ENCODE data around the gene PDZD4. TPM values are rescaled to one million over a fixed set of nuclear protein-coding genes. Genes with fewer than 3 reads are reported as not detected.

The PDZD4 gene
- total RNA-seq, 2 experiments from 2014 or later: not detected

DNA sequence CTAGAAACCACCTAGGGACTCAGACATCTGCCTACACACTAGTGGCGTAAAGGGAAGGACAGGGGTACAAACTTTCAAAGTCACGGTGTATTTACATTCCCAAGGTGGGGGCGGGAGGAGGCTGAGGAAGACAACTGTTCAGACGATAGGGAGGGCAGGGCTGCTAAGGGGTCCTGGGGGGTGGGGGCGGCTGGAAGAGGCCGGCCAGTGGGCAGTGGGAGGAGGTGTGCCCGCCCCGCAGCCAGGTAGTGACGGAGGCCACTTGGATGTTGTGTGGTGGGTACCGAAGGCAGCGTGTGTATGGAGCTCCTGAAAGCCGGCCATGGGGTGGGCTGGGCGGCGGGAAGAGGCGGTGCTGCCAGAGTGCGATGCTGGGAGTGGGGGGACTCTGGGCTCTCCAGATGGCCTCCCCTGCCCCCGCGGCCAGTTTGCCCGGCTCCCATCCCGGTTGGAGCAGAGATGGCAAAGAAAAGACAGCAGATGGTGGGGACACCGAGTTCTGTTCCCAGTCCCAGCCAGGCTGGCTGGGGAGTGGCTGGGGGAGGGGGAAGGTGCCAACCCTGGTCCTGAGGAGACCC, 31.5 kb upstream of the PDZD4 start:
- BruUV-seq (replicated peaks): no TSS peak
- H3K36me3 ChIP-seq (ENCODE audit: insufficient read depth, low read length): no peaks in the 10 kb centered on the region
- no peak overlapping the region for H3K4me2 ChIP-seq (ENCODE audit: low read length)
- H3K4me3 ChIP-seq (ENCODE audit: low read depth, low read length, poor library complexity, severe bottlenecking): no peak overlapping the region
- H2AFZ ChIP-seq (ENCODE audit: low read length): no peak overlapping the region
- ChIA-PET POLR2A (no interaction called here), CTCF (ENCODE audit: unreplicated experiment) (no interaction called here)
- intact Hi-C loops (cut with micrococcal nuclease; ENCODE audit: unreplicated experiment): no loop called here
- no peaks in the 10 kb centered on the region for H3K9me3 ChIP-seq (ENCODE audit: low read length)
- H3K79me2 ChIP-seq (ENCODE audit: insufficient read depth, low read depth, low read length): no peaks in the 10 kb centered on the region
- no peaks in the 10 kb centered on the region for H3K4me1 ChIP-seq (ENCODE audit: insufficient read depth, low read length, poor library complexity, severe bottlenecking)
- TF ChIP-seq, protein P1, sequence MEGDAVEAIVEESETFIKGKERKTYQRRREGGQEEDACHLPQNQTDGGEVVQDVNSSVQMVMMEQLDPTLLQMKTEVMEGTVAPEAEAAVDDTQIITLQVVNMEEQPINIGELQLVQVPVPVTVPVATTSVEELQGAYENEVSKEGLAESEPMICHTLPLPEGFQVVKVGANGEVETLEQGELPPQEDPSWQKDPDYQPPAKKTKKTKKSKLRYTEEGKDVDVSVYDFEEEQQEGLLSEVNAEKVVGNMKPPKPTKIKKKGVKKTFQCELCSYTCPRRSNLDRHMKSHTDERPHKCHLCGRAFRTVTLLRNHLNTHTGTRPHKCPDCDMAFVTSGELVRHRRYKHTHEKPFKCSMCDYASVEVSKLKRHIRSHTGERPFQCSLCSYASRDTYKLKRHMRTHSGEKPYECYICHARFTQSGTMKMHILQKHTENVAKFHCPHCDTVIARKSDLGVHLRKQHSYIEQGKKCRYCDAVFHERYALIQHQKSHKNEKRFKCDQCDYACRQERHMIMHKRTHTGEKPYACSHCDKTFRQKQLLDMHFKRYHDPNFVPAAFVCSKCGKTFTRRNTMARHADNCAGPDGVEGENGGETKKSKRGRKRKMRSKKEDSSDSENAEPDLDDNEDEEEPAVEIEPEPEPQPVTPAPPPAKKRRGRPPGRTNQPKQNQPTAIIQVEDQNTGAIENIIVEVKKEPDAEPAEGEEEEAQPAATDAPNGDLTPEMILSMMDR (conservative IDR thresholded peaks at IDR 0.05; ENCODE audit: low read length): no peak
- no peaks in the 10 kb centered on the region for H4K20me1 ChIP-seq (ENCODE audit: insufficient read depth, low read length)
- DNase-seq (ENCODE audit: low spot score): no peak
- no peak overlapping the region for H3K27ac ChIP-seq (ENCODE audit: low read depth, low read length, poor library complexity, severe bottlenecking)
- no peaks in the 10 kb centered on the region for H3K9me2 ChIP-seq (ENCODE audit: insufficient read depth, low read length)

DNA sequence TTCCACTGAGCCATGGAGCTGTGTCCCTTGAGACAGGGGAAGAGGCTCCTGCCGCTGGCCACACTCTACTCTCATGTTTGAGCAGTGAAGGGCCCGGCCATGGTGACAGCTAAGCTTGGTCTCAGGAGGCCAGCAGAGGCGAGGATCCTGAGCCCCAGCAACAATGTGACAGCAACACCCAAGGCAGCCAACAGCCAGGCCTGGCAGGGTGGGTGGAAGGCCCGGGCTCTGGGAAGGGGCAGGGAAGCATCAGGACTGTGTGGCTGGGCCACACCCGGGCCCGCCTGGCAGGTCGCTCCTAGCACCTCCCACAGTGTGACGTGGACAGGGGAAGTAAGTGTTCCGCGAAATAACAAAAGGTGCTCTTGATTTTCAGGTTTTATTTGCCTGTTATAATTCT, 30.8 kb upstream of the PDZD4 start:
- H3K4me2 ChIP-seq (ENCODE audit: low read length): no peak overlapping the region
- H3K27ac ChIP-seq (ENCODE audit: low read depth, low read length, poor library complexity, severe bottlenecking): no peak overlapping the region
- TF ChIP-seq EZH2phosphoT487 (IDR thresholded peaks at IDR 0.05; ENCODE audit: borderline replicate concordance, low read depth, low read length): no peak
- TF ChIP-seq, protein P1 (conservative IDR thresholded peaks at IDR 0.05; ENCODE audit: low read length): no peak
- no peaks in the 10 kb centered on the region for H3K36me3 ChIP-seq (ENCODE audit: insufficient read depth, low read length)
- no peak overlapping the region for H3K4me3 ChIP-seq (ENCODE audit: low read depth, low read length, poor library complexity, severe bottlenecking)
- no peaks in the 10 kb centered on the region for H3K4me1 ChIP-seq (ENCODE audit: insufficient read depth, low read length, poor library complexity, severe bottlenecking)
- BruUV-seq (replicated peaks): no TSS peak
- H3K79me2 ChIP-seq (ENCODE audit: insufficient read depth, low read depth, low read length): no peaks in the 10 kb centered on the region
- no peak for DNase-seq (ENCODE audit: low spot score)
- H3K9me3 ChIP-seq (ENCODE audit: low read length): no peaks in the 10 kb centered on the region
- intact Hi-C loops (cut with micrococcal nuclease; ENCODE audit: unreplicated experiment): no loop called here
- CTCF ChIA-PET (ENCODE audit: unreplicated experiment): no interaction called here
- H3K9me2 ChIP-seq (ENCODE audit: insufficient read depth, low read length): no peaks in the 10 kb centered on the region
- no peak overlapping the region for H2AFZ ChIP-seq (ENCODE audit: low read length)
- POLR2A ChIA-PET: no interaction called here
- no peaks in the 10 kb centered on the region for H4K20me1 ChIP-seq (ENCODE audit: insufficient read depth, low read length)

DNA sequence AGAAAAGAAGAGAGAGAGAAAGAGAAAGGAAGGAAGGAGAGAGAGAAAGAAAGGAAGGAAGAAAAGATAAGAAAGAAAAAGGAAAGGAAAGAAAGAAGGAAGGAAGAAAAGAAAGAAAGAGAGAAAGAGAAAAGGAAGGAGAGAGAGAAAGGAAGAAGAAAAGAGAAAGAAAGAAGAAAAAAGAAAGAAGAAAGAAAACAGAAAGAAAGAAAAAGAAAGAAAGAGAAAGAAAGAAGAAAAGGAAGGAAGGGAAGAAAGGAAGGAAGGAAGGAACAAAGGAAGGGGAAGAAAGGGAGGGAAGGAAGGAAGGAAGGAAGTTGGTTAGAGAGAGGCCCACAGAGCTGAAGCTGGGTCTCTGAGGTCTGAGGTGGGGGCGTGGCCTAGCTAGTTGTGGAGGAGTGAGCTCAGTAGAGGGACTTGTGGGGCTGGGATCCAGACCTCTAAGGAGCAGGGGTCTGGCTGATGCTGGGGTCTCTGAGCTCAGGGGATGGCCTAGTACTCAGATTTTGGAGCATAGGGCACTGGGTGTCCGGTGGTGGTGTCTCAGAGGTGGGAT, 27.1 kb upstream of the PDZD4 start:
- Histone ChIP-seq H3K9me2 (ENCODE audit: insufficient read depth, low read length) (no peaks in the 10 kb centered on the region), H3K9me3 (ENCODE audit: low read length) (no peaks in the 10 kb centered on the region), H3K4me2 (ENCODE audit: low read length) (no peak overlapping the region), H3K4me3 (ENCODE audit: low read depth, low read length, poor library complexity, severe bottlenecking) (no peak overlapping the region), H3K4me1 (ENCODE audit: insufficient read depth, low read length, poor library complexity, severe bottlenecking) (no peaks in the 10 kb centered on the region), H2AFZ (ENCODE audit: low read length) (no peak overlapping the region), H4K20me1 (ENCODE audit: insufficient read depth, low read length) (no peaks in the 10 kb centered on the region), H3K27ac (ENCODE audit: low read depth, low read length, poor library complexity, severe bottlenecking) (no peak overlapping the region), H3K79me2 (ENCODE audit: insufficient read depth, low read depth, low read length) (no peaks in the 10 kb centered on the region), H3K36me3 (ENCODE audit: insufficient read depth, low read length) (no peaks in the 10 kb centered on the region)
- ChIA-PET POLR2A (no interaction called here), CTCF (ENCODE audit: unreplicated experiment) (no interaction called here)
- DNase-seq (ENCODE audit: low spot score): no peak
- intact Hi-C loops (cut with micrococcal nuclease; ENCODE audit: unreplicated experiment): no loop called here
- TF ChIP-seq, protein P1 (conservative IDR thresholded peaks at IDR 0.05; ENCODE audit: low read length): no peak
- no peak for TF ChIP-seq EZH2phosphoT487 (IDR thresholded peaks at IDR 0.05; ENCODE audit: borderline replicate concordance, low read depth, low read length)
- no TSS peak for BruUV-seq (replicated peaks)

All from OCI-LY7 (cell line).